Testis (tissue), 3 donors: ENCODE results near the gene RCOR1. TPM values are rescaled to one million over a fixed set of nuclear protein-coding genes. Genes with fewer than 3 reads are reported as not detected.
A peak's percentile ranks its signal among the peaks of the same experiment; 100 is the strongest.
"Not testable (repeated sequence)": the region's sequence is repeated elsewhere in the genome, so short reads cannot be mapped to it uniquely, and the experiment has no call there.

Experiments
- DNase-seq: peaks from one replicate; pipeline ENCODE4 v3.0.0-alpha.2; 2019
- H3K27ac ChIP-seq, 2 donors: fragments of 200-600 bp; sonication (generic); one replicate each; pipeline ENCODE4 v1.5.1; 2019
- H3K27me3 ChIP-seq: fragments of 200-600 bp; sonication (generic); one replicate; pipeline ENCODE4 v1.5.1; 2019
- H3K36me3 ChIP-seq: fragments of 200-600 bp; sonication (generic); one replicate; pipeline ENCODE4 v1.5.1; 2017; ENCODE audit warnings: low read depth; ENCODE audit errors: missing control alignments
- H3K4me1 ChIP-seq: fragments of 200-600 bp; sonication (generic); one replicate; pipeline ENCODE4 v1.5.1; 2019
- H3K4me3 ChIP-seq, 2 donors: fragments of 200-600 bp; sonication (generic); one replicate each; pipeline ENCODE4 v1.5.1; 2017 to 2019
- H3K9me3 ChIP-seq: fragments of 200-600 bp; sonication (generic); one replicate; pipeline ENCODE4 v1.5.1; 2017
- CTCF ChIP-seq, 3 experiments: fragments of 450-650 bp in 2 of 3; fragments of 200-600 bp in 1 of 3; sonication (generic) in 1 of 3; IDR thresholded peaks; one replicate each; pipeline ENCODE4 v1.5.1; 2016 to 2019; ENCODE audit warnings: antibody characterized with exemption in 3 of 3, mild to moderate bottlenecking in 2 of 3, moderate library complexity in 1 of 3
- POLR2A ChIP-seq: fragments of 450-650 bp; IDR thresholded peaks from one replicate; pipeline ENCODE4 v1.6.1; 2017; ENCODE audit warnings: antibody characterized with exemption, mild to moderate bottlenecking, moderate library complexity
- WGBS, 2 donors: methylation state at CpG; one replicate each; pipeline ENCODE4 v1.1.5; 2018; 5-methylcytosine and 5-hydroxymethylcytosine counted together
- intact Hi-C: fragments of 100-400 bp; cut with DNase I; formaldehyde crosslinking; loops from one replicate; pipeline ENCODE4 v1.15.1; 2023; ENCODE audit warnings: low total_unique reads
- polyA plus RNA-seq: library from polyadenylated mRNA; stranded (reverse); fragments of 350-450 nt; fragmentation: Illumina TruSeq; extraction: RNeasy Lipid Tissue Mini Kit (QIAGEN cat#74804); gene quantifications from one replicate; pipeline ENCODE4 v1.2.3, GENCODE V29; 2014; ENCODE audit warnings: low read depth, low replicate concordance; ENCODE audit not compliant: insufficient read depth
- total RNA-seq, 2 donors: library from RNA; depleted of rRNA; stranded (reverse); fragments of >200 nt; gene quantifications; one replicate each; pipeline ENCODE4 v1.2.3, GENCODE V29; 2016

The RCOR1 gene
- total and polyA plus RNA-seq, 3 donors from 2014 or later = 33.8 to 37.8 (median 33.9) TPM

- H3K27ac ChIP-seq = no peak overlapping the region
- H3K27me3 ChIP-seq = no peaks in the 10 kb centered on the region
- no peaks in the 10 kb centered on the region for H3K9me3 ChIP-seq
- TF ChIP-seq POLR2A = no peak
- peaks cover 4% of the 10 kb centered on the region for H3K4me1 ChIP-seq
- no peaks in the 10 kb centered on the region for H3K36me3 ChIP-seq
- 52 to 62% methylated on average over 3 of the region's 3 CpGs for WGBS, 2 donors
- intact Hi-C loops = no loop called here
- no peak for DNase-seq
- no peak overlapping the region for H3K4me3 ChIP-seq
These were observed 43.7 kb upstream of the RCOR1 start for GRCh38 chr14:102548616-102549240.

- H3K36me3 ChIP-seq, H3K4me3 ChIP-seq, H3K9me3 ChIP-seq, H3K4me1 ChIP-seq, DNase-seq, H3K27ac ChIP-seq, intact Hi-C loops, H3K27me3 ChIP-seq: not testable (repeated sequence)
- 67 to 73% methylated on average over 3 of the region's 3 CpGs for whole genome bisulfite sequencing, 2 donors
These were observed 41.5 kb upstream of the RCOR1 start for GRCh38 chr14:102550927-102551401.

GRCh38 chr14:102551995-102552705 is 40.3 kb upstream of the RCOR1 start:
- H3K9me3 ChIP-seq = no peaks in the 10 kb centered on the region
- no peaks in the 10 kb centered on the region for H3K36me3 ChIP-seq
- peak overlapping the region in 1 of 2 donors; percentile 19 for H3K27ac ChIP-seq
- no peak for DNase-seq
- peaks cover 4% of the 10 kb centered on the region for H3K4me1 ChIP-seq
- intact Hi-C loops = no loop called here
- no peak overlapping the region for H3K4me3 ChIP-seq
- TF ChIP-seq POLR2A = no peak
- no peak for TF ChIP-seq CTCF (IDR thresholded peaks at IDR 0.05)
- 68 to 77% methylated on average over 9 to 14 of the region's 14 CpGs for WGBS, 2 donors
- H3K27me3 ChIP-seq = no peaks in the 10 kb centered on the region

- Histone ChIP-seq H3K36me3 (no peaks in the 10 kb centered on the region), H3K4me1 (peaks cover 4% of the 10 kb centered on the region), H3K9me3 (no peaks in the 10 kb centered on the region), H3K27me3 (no peaks in the 10 kb centered on the region), H3K4me3 (peak overlapping the region; percentile 57 to 87), H3K27ac (peak overlapping the region; percentile 39 to 51)
- intact Hi-C loops = no loop called here
- no peak for TF ChIP-seq POLR2A
- TF ChIP-seq CTCF (IDR thresholded peaks at IDR 0.05) = no peak
- WGBS, 2 donors = 2 to 10% methylated on average over 15 to 57 of the region's 94 CpGs
- peak; percentile 51 for DNase-seq
These were observed 37.3 kb upstream of the RCOR1 start for GRCh38 chr14:102554821-102555819.

GRCh38 chr14:102556098-102556677 is 36.3 kb upstream of the RCOR1 start:
- no peak for TF ChIP-seq CTCF (IDR thresholded peaks at IDR 0.05)
- no peak for TF ChIP-seq POLR2A
- intact Hi-C loops = no loop called here
- Histone ChIP-seq H3K36me3 (no peaks in the 10 kb centered on the region), H3K4me1 (peaks cover 4% of the 10 kb centered on the region), H3K27ac (no peak overlapping the region), H3K27me3 (no peaks in the 10 kb centered on the region), H3K9me3 (no peaks in the 10 kb centered on the region), H3K4me3 (peak overlapping the region in 1 of 2 donors; percentile 87)
- WGBS, 2 donors = 69 to 92% methylated on average over 6 to 14 of the region's 14 CpGs
- DNase-seq = no peak
